GM12865 (cell line): Measurements from ENCODE around the gene TIE1.

Experiments used
- DNase-seq: peaks from one replicate; pipeline ENCODE4 v3.0.0; 2010; ENCODE audit warnings: low read depth
- H3K4me3 ChIP-seq: 2 replicates; pipeline ENCODE4 v1.5.1; 2011; ENCODE audit warnings: mild to moderate bottlenecking, low read depth, low read length, control low read depth
- TF ChIP-seq, protein P1 (sequence below): IDR thresholded peaks from 2 replicates; pipeline ENCODE4 v1.5.1; 2011; ENCODE audit warnings: low read length, control low read depth, low read depth, inconsistent platforms; ENCODE audit not compliant: insufficient read depth; ENCODE audit errors: missing control alignments

TIE1 gene

DNA sequence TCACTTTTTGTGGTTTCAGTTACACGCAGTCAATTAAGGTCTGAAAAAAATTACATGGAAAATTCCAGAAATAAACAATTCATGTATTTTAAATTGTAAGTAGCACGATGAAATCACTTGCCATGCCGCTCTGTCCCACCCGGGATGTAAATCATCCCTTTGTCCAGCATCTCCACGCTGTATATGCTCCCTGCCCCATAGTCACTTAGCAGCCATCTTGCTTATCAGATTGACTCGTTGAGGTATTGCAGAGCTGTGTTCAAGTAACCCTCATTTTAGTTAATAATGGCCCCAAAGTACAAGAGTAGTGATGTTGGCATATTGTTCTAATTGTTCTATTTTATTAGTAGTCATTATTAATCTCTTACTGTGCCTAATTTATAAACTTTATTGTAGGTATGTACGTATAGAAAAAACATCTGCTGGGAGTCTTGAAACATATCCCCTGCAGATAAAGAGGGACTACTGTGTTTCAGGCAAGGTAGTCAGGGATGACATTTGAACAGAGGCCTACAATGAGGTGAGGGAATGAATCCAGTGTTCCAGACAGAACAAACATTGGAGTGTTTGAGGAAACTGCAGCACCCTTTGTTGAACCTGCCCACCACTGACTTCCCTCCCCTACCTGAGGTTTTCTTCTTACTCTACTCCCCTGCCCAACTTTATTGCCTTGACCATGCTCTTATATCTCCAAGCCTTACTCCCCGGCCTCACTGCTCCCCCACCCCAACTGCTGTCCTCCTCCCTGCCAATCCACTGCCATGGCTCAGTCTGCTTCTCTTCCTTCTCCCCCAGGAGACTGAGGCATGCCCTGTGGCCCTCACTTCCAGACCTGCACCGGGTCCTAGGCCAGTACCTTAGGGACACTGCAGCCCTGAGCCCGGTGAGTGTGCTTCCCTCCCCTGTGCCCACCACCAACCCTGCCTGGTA, 50.9 kb downstream of the TIE1 start:
- no peak overlapping the region for H3K4me3 ChIP-seq
- TF ChIP-seq, protein P1, sequence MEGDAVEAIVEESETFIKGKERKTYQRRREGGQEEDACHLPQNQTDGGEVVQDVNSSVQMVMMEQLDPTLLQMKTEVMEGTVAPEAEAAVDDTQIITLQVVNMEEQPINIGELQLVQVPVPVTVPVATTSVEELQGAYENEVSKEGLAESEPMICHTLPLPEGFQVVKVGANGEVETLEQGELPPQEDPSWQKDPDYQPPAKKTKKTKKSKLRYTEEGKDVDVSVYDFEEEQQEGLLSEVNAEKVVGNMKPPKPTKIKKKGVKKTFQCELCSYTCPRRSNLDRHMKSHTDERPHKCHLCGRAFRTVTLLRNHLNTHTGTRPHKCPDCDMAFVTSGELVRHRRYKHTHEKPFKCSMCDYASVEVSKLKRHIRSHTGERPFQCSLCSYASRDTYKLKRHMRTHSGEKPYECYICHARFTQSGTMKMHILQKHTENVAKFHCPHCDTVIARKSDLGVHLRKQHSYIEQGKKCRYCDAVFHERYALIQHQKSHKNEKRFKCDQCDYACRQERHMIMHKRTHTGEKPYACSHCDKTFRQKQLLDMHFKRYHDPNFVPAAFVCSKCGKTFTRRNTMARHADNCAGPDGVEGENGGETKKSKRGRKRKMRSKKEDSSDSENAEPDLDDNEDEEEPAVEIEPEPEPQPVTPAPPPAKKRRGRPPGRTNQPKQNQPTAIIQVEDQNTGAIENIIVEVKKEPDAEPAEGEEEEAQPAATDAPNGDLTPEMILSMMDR, result no peak
- no peak for DNase-seq

DNA sequence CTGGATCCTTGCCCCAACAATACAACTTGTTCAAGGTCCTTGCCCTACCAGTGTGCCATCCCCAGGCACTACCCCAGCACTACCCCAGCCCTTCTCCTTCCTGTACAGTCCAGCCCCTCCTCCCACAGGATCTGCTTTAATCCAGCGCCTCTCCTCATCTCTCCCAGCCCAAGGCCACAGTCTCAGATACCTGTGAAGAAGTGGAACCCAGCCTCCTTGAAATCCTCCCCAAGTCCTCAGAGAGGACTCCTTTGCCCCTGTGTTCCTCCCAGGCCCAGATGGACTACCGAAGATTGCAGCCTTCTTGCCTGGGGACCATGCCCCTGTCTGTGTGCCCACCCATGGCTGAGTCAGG, 51.5 kb downstream of the TIE1 start:
- TF ChIP-seq, protein P1, result no peak
- H3K4me3 ChIP-seq, result no peak overlapping the region
- no peak for DNase-seq

- H3K4me3 ChIP-seq, result no peak overlapping the region
- no peak for DNase-seq
- TF ChIP-seq, protein P1, result no peak
Measured at GRCh38 chr1:43352881-43353280, 52.1 kb downstream of the TIE1 start.

- TF ChIP-seq, protein P1, result no peak
- H3K4me3 ChIP-seq, result no peak overlapping the region
- no peak for DNase-seq
Measured at GRCh38 chr1:43354471-43354870, 53.7 kb downstream of the TIE1 start.

DNA sequence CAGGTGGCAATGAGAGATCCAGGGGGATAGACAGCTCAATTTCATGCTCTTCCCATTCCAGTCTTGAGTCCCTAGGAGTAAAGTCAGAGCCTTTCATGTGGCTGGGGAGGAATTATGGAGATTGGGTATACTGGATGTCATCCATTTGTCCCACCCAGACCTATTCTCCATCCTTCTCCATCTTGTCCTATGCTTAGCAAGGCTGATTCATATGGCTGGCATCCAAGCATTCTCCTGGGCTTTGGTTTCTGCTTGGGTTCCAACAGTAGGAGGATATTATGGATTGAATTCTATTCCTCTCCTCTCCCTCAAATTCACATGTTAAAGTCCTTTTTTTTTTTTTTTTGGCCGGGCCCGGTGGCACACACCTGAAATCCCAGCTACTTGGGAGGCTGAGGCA, 54.2 kb downstream of the TIE1 start:
- TF ChIP-seq, protein P1, result no peak
- no peak overlapping the region for H3K4me3 ChIP-seq
- DNase-seq, result no peak

GRCh38 chr1:43357251-43357650, 56.5 kb downstream of the TIE1 start:
- no peak for DNase-seq
- no peak overlapping the region for H3K4me3 ChIP-seq
- TF ChIP-seq, protein P1, result no peak

GRCh38 chr1:43358121-43358745, 57.5 kb downstream of the TIE1 start:
- TF ChIP-seq, protein P1, result peak; percentile 45
- peak overlapping the region; percentile 84 for H3K4me3 ChIP-seq
- DNase-seq, result peak; percentile 76
